Stimulated activated CD8-positive, alpha-beta memory T cell treated with anti-CD3 and anti-CD28 coated beads, Interleukin-2, amount 100 ng/mL, for 48 hours (primary cell): ENCODE measurements around the gene NMU.
"Not testable (repeated sequence)": the region's sequence is repeated elsewhere in the genome, so short reads cannot be mapped to it uniquely, and the experiment has no call there.

Experiments used
- DNase-seq, 2 donors: peaks; one replicate each; pipeline ENCODE4 v3.0.0-alpha.2; 2020; ENCODE audit warnings: low read depth in 2 of 2

The NMU gene

GRCh38 chr4:55635741-55636655 lies at the start of gene NMU:
Gene NMU (minus strand): TSS chr4:55636298. CDS start chr4:55636192, 106 bp downstream.
- peak; percentile 15 to 31 for DNase-seq

- DNase-seq, result no peak
Measured at GRCh38 chr4:55684276-55684675, 48.2 kb upstream of the NMU start.

- DNase-seq, result not testable (repeated sequence)
Measured at GRCh38 chr4:55682797-55683196, 46.7 kb upstream of the NMU start.

GRCh38 chr4:55682295-55682694 lies 46.2 kb upstream of the NMU start:
- no peak for DNase-seq

GRCh38 chr4:55681430-55681829 lies 45.3 kb upstream of the NMU start:
- DNase-seq, result no peak

GRCh38 chr4:55675196-55675793 lies 39.2 kb upstream of the NMU start:
- DNase-seq, result no peak

GRCh38 chr4:55673424-55673823 lies 37.3 kb upstream of the NMU start:
- no peak for DNase-seq

GRCh38 chr4:55671667-55672066 lies 35.6 kb upstream of the NMU start:
- no peak for DNase-seq

GRCh38 chr4:55670695-55671094 lies 34.6 kb upstream of the NMU start:
- no peak for DNase-seq

- DNase-seq, result no peak
Measured at GRCh38 chr4:55668449-55668848, 32.4 kb upstream of the NMU start.

GRCh38 chr4:55666535-55666934 lies 30.4 kb upstream of the NMU start:
- no peak for DNase-seq

GRCh38 chr4:55663145-55663544 lies 27.0 kb upstream of the NMU start:
- no peak for DNase-seq

GRCh38 chr4:55661398-55662056 lies 25.4 kb upstream of the NMU start:
- no peak for DNase-seq

GRCh38 chr4:55658657-55659056 lies 22.6 kb upstream of the NMU start:
- DNase-seq, result no peak

- DNase-seq, result no peak
Measured at GRCh38 chr4:55654131-55654530, 18.0 kb upstream of the NMU start.

- no peak for DNase-seq
Measured at GRCh38 chr4:55650483-55650882, 14.4 kb upstream of the NMU start.

GRCh38 chr4:55637272-55637820 lies 1.2 kb upstream of the NMU start:
- DNase-seq, result no peak

GRCh38 chr4:55636656-55636999 lies 530 bp upstream of the NMU start:
- no peak for DNase-seq

GRCh38 chr4:55635282-55635681 lies 816 bp downstream of the NMU start:
- DNase-seq, result no peak

- DNase-seq, result no peak
Measured at GRCh38 chr4:55634417-55635128, 1.5 kb downstream of the NMU start.

GRCh38 chr4:55633903-55634302 lies 2.2 kb downstream of the NMU start:
- DNase-seq, result no peak

GRCh38 chr4:55625835-55626234 lies 10.3 kb downstream of the NMU start:
- DNase-seq, result no peak
